AG10803 (cell line): ENCODE results near the gene NRBP1.

Experiments
- DNase-seq: peaks from one replicate; pipeline ENCODE4 v3.0.0; 2010; ENCODE audit warnings: low read depth
- H3K4me3 ChIP-seq: 2 replicates; pipeline ENCODE4 v1.5.1; 2011; ENCODE audit warnings: mild to moderate bottlenecking, low read length, control low read depth
- TF ChIP-seq, protein P1 (sequence below): conservative IDR thresholded peaks from 2 replicates; pipeline ENCODE4 v1.5.1; 2011; ENCODE audit warnings: mild to moderate bottlenecking, low read length, control low read depth, inconsistent platforms

Gene NRBP1

GRCh38 chr2:27390822-27391679, 37.4 kb upstream of the NRBP1 start:
- H3K4me3 ChIP-seq = no peak overlapping the region
- no peak for DNase-seq

GRCh38 chr2:27393225-27393624, 35.2 kb upstream of the NRBP1 start:
- TF ChIP-seq, protein P1, sequence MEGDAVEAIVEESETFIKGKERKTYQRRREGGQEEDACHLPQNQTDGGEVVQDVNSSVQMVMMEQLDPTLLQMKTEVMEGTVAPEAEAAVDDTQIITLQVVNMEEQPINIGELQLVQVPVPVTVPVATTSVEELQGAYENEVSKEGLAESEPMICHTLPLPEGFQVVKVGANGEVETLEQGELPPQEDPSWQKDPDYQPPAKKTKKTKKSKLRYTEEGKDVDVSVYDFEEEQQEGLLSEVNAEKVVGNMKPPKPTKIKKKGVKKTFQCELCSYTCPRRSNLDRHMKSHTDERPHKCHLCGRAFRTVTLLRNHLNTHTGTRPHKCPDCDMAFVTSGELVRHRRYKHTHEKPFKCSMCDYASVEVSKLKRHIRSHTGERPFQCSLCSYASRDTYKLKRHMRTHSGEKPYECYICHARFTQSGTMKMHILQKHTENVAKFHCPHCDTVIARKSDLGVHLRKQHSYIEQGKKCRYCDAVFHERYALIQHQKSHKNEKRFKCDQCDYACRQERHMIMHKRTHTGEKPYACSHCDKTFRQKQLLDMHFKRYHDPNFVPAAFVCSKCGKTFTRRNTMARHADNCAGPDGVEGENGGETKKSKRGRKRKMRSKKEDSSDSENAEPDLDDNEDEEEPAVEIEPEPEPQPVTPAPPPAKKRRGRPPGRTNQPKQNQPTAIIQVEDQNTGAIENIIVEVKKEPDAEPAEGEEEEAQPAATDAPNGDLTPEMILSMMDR = no peak
- DNase-seq = no peak

More at GRCh38 chr2:27390822-27391679, 37.4 kb upstream of the NRBP1 start:
- TF ChIP-seq, protein P1 = no peak

GRCh38 chr2:27398962-27399361, 29.5 kb upstream of the NRBP1 start:
- H3K4me3 ChIP-seq = no peak overlapping the region
- TF ChIP-seq, protein P1 = no peak
- no peak for DNase-seq

More at GRCh38 chr2:27393225-27393624, 35.2 kb upstream of the NRBP1 start:
- H3K4me3 ChIP-seq = no peak overlapping the region

GRCh38 chr2:27400348-27401135, 27.9 kb upstream of the NRBP1 start:
- TF ChIP-seq, protein P1 = no peak
- no peak overlapping the region for H3K4me3 ChIP-seq
- DNase-seq = no peak

DNA sequence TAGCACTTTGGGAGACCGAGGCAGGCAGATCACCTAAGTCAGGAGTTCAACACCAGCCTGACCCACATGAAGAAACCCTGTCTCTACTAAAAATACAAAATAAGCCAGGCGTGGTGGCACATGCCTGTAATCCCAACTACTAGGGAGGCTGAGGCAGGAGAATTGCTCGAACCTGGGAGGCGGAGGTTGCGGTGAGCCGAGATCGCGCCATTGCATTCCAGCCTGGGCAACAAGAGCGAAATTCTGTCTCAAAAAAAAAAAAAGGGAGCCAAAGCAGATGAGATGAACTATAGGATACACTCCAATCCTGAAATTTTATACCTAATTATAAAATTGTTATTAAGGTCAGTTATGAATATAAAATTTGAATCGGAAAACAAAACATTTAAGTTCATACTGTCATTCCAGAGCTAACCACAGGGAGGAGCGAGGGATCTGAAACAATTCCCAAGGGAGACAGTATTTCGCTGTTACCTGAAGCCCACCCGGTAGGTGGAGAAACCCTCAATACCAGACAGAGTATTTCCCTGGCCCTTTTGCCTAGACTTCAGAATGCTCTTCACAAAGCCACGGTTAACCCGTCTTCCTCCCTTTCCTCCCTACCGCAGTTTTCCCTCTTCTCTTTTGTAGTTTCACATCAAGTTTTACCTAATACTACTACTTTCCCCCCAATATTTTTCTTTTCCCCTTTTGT, 20.5 kb upstream of the NRBP1 start:
- TF ChIP-seq, protein P1 = peak; percentile 69
- H3K4me3 ChIP-seq = peak overlapping the region; percentile 88
- peak; percentile 40 for DNase-seq

DNA sequence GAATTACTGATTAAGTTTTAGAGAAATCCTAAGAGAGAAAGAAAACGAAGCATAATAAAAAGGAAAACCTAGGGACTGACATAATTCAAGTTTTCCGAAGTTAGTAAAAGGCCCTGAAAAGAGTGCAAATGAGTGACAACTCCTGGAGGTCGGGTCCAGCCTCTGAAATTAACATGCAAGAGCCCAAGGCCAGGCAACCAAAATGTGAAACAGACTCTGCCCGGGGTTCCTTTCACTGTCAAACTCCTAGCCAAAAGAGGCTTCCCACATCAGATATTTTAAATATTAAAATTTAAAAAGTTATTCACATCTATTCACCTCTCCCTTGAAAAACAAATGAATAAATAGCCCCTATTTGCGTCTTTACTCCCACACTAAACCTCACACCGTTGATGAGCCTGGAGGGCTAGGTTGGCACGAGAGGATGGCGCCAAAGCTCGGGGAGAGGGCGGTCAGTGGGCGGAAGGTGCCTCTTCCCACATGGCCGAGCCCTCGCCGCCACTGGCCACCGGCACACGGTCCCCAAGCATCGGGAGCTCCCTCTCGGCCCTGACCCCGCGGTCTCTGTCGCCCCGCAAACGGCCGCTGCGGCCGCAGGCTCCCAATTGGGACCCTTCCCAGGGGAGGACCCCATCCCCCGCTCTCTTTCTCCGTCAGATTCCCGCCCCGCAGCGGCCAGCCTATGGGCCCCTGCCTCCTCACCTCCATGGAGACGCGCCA, 19.7 kb upstream of the NRBP1 start:
- no peak for DNase-seq
- TF ChIP-seq, protein P1 = no peak
- H3K4me3 ChIP-seq = peak overlapping the region; percentile 88
